H9 (cell line): ENCODE results near the gene EEF1AKMT3. TPM values are rescaled to one million over a fixed set of nuclear protein-coding genes. Genes with fewer than 3 reads are reported as not detected.

Experiments
- DNase-seq: peaks from one replicate; pipeline ENCODE4 v3.0.0-alpha.2; 2017
- H2AFZ ChIP-seq: one replicate; pipeline ENCODE4 v1.6.1; 2013; ENCODE audit warnings: mild to moderate bottlenecking, low read length, control low read depth, moderate library complexity
- H2AK5ac ChIP-seq: 2 replicates; pipeline ENCODE4 v1.6.1; 2013; ENCODE audit warnings: low read length, control low read depth, mixed read lengths; ENCODE audit not compliant: insufficient read length
- H2BK120ac ChIP-seq: one replicate; pipeline ENCODE4 v1.6.1; 2013; ENCODE audit warnings: low read depth, mild to moderate bottlenecking, low read length, control low read depth, inconsistent platforms; ENCODE audit not compliant: poor library complexity, severe bottlenecking
- H2BK12ac ChIP-seq: 2 replicates; pipeline ENCODE4 v1.6.1; 2013; ENCODE audit warnings: low read length, control low read depth, mixed read lengths, low read depth; ENCODE audit not compliant: insufficient read length
- H2BK15ac ChIP-seq: 2 replicates; pipeline ENCODE4 v1.6.1; 2013; ENCODE audit warnings: low read depth, low read length, control low read depth
- H2BK20ac ChIP-seq: one replicate; pipeline ENCODE4 v1.6.1; 2013; ENCODE audit warnings: low read depth, mild to moderate bottlenecking, low read length, control low read depth, inconsistent platforms; ENCODE audit not compliant: poor library complexity, severe bottlenecking
- H2BK5ac ChIP-seq: 2 replicates; pipeline ENCODE4 v1.6.1; 2013; ENCODE audit warnings: low read length, control low read depth, mixed read lengths; ENCODE audit not compliant: insufficient read length
- H3K14ac ChIP-seq: 2 replicates; pipeline ENCODE4 v1.6.1; 2013; ENCODE audit warnings: low read length, control low read depth; ENCODE audit not compliant: insufficient read depth
- H3K18ac ChIP-seq: 2 replicates; pipeline ENCODE4 v1.6.1; 2013; ENCODE audit warnings: low read depth, mild to moderate bottlenecking, mixed read lengths, low read length, control low read depth; ENCODE audit not compliant: insufficient read length
- H3K23ac ChIP-seq: 2 replicates; pipeline ENCODE4 v1.6.1; 2013; ENCODE audit warnings: low read length, control low read depth, mixed read lengths, low read depth; ENCODE audit not compliant: insufficient read length
- H3K23me2 ChIP-seq: 2 replicates; pipeline ENCODE4 v1.6.1; 2013; ENCODE audit warnings: low read depth, mild to moderate bottlenecking, mixed read lengths, low read length, control low read depth; ENCODE audit not compliant: insufficient read length, poor library complexity, severe bottlenecking
- H3K27ac ChIP-seq: 2 replicates; pipeline ENCODE4 v1.5.1; 2013; ENCODE audit warnings: low read length, control low read depth, mixed read lengths, low read depth; ENCODE audit not compliant: insufficient read length
- H3K27me3 ChIP-seq: 2 replicates; pipeline ENCODE4 v1.6.1; 2013; ENCODE audit warnings: low read length, control low read depth, inconsistent platforms; ENCODE audit not compliant: insufficient read depth
- H3K4ac ChIP-seq: 2 replicates; pipeline ENCODE4 v1.6.1; 2013; ENCODE audit warnings: low read depth, mild to moderate bottlenecking, control low read depth, inconsistent platforms, low read length, moderate library complexity
- H3K4me1 ChIP-seq: 2 replicates; pipeline ENCODE4 v1.6.1; 2013; ENCODE audit warnings: low read length, control low read depth, inconsistent platforms; ENCODE audit not compliant: insufficient read depth
- H3K4me2 ChIP-seq: 2 replicates; pipeline ENCODE4 v1.6.1; 2013; ENCODE audit warnings: low read length, control low read depth, mixed read lengths; ENCODE audit not compliant: insufficient read length, insufficient read depth
- H3K56ac ChIP-seq: 2 replicates; pipeline ENCODE4 v1.6.1; 2013; ENCODE audit warnings: low read depth, mild to moderate bottlenecking, mixed read lengths, low read length, control low read depth; ENCODE audit not compliant: insufficient read length
- H3K79me1 ChIP-seq: 2 replicates; pipeline ENCODE4 v1.6.1; 2013; ENCODE audit warnings: low read depth, mild to moderate bottlenecking, moderate library complexity, low read length, control low read depth, inconsistent platforms; ENCODE audit not compliant: insufficient read depth, poor library complexity, severe bottlenecking
- H3K79me2 ChIP-seq: 2 replicates; pipeline ENCODE4 v1.6.1; 2013; ENCODE audit warnings: low read length, control low read depth, inconsistent platforms; ENCODE audit not compliant: insufficient read depth
- H3K9ac ChIP-seq: 2 replicates; pipeline ENCODE4 v1.6.1; 2013; ENCODE audit warnings: low read length, control low read depth, mixed read lengths; ENCODE audit not compliant: insufficient read length; ENCODE audit errors: extremely low read depth
- H3K9me3 ChIP-seq: one replicate; pipeline ENCODE4 v1.6.1; 2013; ENCODE audit warnings: low read depth, low read length, inconsistent platforms; ENCODE audit not compliant: control insufficient read depth
- H3T11ph ChIP-seq: one replicate; pipeline ENCODE4 v1.6.1; 2013; ENCODE audit warnings: mild to moderate bottlenecking, low read length, control low read depth, inconsistent platforms
- H4K20me1 ChIP-seq: one replicate; pipeline ENCODE4 v1.6.1; 2013; ENCODE audit not compliant: control insufficient read depth, insufficient read length, insufficient read depth
- H4K5ac ChIP-seq: 2 replicates; pipeline ENCODE4 v1.6.1; 2013; ENCODE audit warnings: low read depth, mild to moderate bottlenecking, mixed read lengths, low read length, control low read depth; ENCODE audit not compliant: insufficient read length
- H4K8ac ChIP-seq: replicated peaks from 2 replicates; pipeline ENCODE4 v1.6.1; 2013; ENCODE audit warnings: low read length, control low read depth, mixed read lengths, low read depth; ENCODE audit not compliant: insufficient read length
- H4K91ac ChIP-seq: 2 replicates; pipeline ENCODE4 v1.6.1; 2013; ENCODE audit warnings: low read depth, mild to moderate bottlenecking, moderate library complexity, mixed read lengths, low read length, control low read depth; ENCODE audit not compliant: insufficient read length
- H3K27ac Mint-ChIP-seq, 3 experiments: 2 replicates in 2 of 3; 3 replicates in 1 of 3; pipeline ENCODE4 v1.8.0; 2020 to 2021; ENCODE audit warnings: mixed read lengths in 3 of 3, mild to moderate bottlenecking in 1 of 3, moderate library complexity in 1 of 3
- H3K27me3 Mint-ChIP-seq: 2 replicates; pipeline ENCODE4 v1.8.0; 2021; ENCODE audit warnings: low read depth, mild to moderate bottlenecking, moderate library complexity, mixed read lengths
- H3K36me3 Mint-ChIP-seq, 3 experiments: 2 replicates in 2 of 3; 3 replicates in 1 of 3; pipeline ENCODE4 v1.8.0; 2020 to 2021; ENCODE audit warnings: low read depth in 3 of 3, mixed read lengths in 3 of 3; ENCODE audit not compliant: insufficient read depth in 1 of 3
- H3K4me1 Mint-ChIP-seq, 2 experiments: 2 replicates each; pipeline ENCODE4 v1.8.0; 2020; ENCODE audit warnings: mixed read lengths in 2 of 2
- H3K4me3 Mint-ChIP-seq, 2 experiments: 2 replicates in 1 of 2; 3 replicates in 1 of 2; pipeline ENCODE4 v1.8.0; 2020 to 2021; ENCODE audit warnings: mild to moderate bottlenecking in 2 of 2, mixed read lengths in 2 of 2, moderate library complexity in 1 of 2
- H3K9me3 Mint-ChIP-seq, 2 experiments: 2 replicates in 1 of 2; 3 replicates in 1 of 2; pipeline ENCODE4 v1.8.0; 2020; ENCODE audit warnings: mild to moderate bottlenecking in 2 of 2, mixed read lengths in 2 of 2, moderate library complexity in 1 of 2
- WGBS: extraction: QIAGEN DNeasy Blood & Tissue Kit; methylation state at CpG from one replicate; pipeline ENCODE4 v1.1.7; 2013; ENCODE audit warnings: missing lambda C conversion rate, low lambda C conversion rate, mixed read lengths; ENCODE audit not compliant: insufficient read length; ENCODE audit errors: extremely low coverage; 5-methylcytosine and 5-hydroxymethylcytosine counted together
- total RNA-seq: library from RNA; stranded (reverse); gene quantifications from 2 replicates; pipeline ENCODE4 v1.2.1, GENCODE V29; 2021
- TF ChIP-seq, protein P1 (sequence below): fragments of 200-600 bp; sonication (generic); conservative IDR thresholded peaks from 3 replicates; pipeline ENCODE4 v1.8.0; 2021; ENCODE audit warnings: antibody characterized with exemption, mild to moderate bottlenecking

The EEF1AKMT3 gene
- total RNA-seq, 1 experiment from 2014 or later: 2.9 TPM

GRCh38 chr12:57724936-57725740, 47.3 kb upstream of the EEF1AKMT3 start:
- Histone ChIP-seq H3K18ac (no peak overlapping the region), H3K4me2 (peak overlapping the region; percentile 96), H4K5ac (no peak overlapping the region), H4K91ac (no peak overlapping the region), H2BK12ac (no peak overlapping the region), H3K4ac (no peak overlapping the region), H2AFZ (no peak overlapping the region), H2BK15ac (no peak overlapping the region), H3K79me1 (no peaks in the 10 kb centered on the region), H3K27ac (no peak overlapping the region), H2BK120ac (no peak overlapping the region), H4K20me1 (no peaks in the 10 kb centered on the region), H2AK5ac (no peak overlapping the region), H3K14ac (no peak overlapping the region), H4K8ac (no peak overlapping the region), H3K9ac (no peak overlapping the region), H3K23ac (no peak overlapping the region), H2BK5ac (no peak overlapping the region), H3K4me1 (no peaks in the 10 kb centered on the region; the same call in 1 of the 2 replicates), H3K56ac (no peak overlapping the region), H3K23me2 (peaks cover 14% of the 10 kb centered on the region), H3K79me2 (no peaks in the 10 kb centered on the region), H3K9me3 (no peaks in the 10 kb centered on the region), H3T11ph (no peak overlapping the region), H3K27me3 (peaks cover 20% of the 10 kb centered on the region; the same call in 1 of the 2 replicates), H2BK20ac (no peak overlapping the region)
- H3K27me3 Mint-ChIP-seq: peaks cover 68% of the 10 kb centered on the region
- no peak overlapping the region for H3K27ac Mint-ChIP-seq
- no CpG with 5 or more reads among the region's 11 CpGs for WGBS
- H3K36me3 Mint-ChIP-seq: peaks cover 0 to 16% (median 5%) of the 10 kb centered on the region in 3 experiments; a peak in 4 of 7 replicates
- TF ChIP-seq, protein P1, sequence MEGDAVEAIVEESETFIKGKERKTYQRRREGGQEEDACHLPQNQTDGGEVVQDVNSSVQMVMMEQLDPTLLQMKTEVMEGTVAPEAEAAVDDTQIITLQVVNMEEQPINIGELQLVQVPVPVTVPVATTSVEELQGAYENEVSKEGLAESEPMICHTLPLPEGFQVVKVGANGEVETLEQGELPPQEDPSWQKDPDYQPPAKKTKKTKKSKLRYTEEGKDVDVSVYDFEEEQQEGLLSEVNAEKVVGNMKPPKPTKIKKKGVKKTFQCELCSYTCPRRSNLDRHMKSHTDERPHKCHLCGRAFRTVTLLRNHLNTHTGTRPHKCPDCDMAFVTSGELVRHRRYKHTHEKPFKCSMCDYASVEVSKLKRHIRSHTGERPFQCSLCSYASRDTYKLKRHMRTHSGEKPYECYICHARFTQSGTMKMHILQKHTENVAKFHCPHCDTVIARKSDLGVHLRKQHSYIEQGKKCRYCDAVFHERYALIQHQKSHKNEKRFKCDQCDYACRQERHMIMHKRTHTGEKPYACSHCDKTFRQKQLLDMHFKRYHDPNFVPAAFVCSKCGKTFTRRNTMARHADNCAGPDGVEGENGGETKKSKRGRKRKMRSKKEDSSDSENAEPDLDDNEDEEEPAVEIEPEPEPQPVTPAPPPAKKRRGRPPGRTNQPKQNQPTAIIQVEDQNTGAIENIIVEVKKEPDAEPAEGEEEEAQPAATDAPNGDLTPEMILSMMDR: no peak
- H3K9me3 Mint-ChIP-seq: no peaks in the 10 kb centered on the region; a peak in 1 of 5 replicates
- DNase-seq: no peak
- H3K4me3 Mint-ChIP-seq: peak overlapping the region in 1 of 2 experiments; percentile 47; a peak in 1 of 5 replicates
- H3K4me1 Mint-ChIP-seq: peaks cover 12 to 17% of the 10 kb centered on the region in 2 experiments
